RKO (cell line): ENCODE data around the gene MYRF.

Source experiments
- DNase-seq: peaks from one replicate; pipeline ENCODE4 v3.0.0-alpha.2; 2016; ENCODE audit warnings: low spot score

MYRF gene

DNA sequence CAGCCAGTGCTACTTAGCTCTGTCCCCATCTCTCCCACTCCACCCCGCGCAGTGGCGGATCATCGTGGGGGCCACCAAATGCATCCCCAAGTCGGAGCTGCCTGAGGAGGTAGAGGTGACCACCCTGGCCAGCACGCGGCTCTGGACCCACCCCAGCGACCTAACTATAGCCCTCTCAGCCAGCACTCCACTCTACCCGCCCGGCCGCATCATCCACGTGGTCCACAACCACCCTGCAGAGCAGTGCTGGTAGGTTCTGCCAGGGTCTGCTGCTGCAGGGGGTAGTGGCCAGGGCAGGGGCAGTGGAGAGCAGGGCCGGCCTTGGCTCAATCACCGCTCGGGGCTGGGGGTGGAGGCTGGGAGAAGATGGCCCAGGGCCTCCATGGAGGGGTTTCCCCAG is 13.0 kb upstream of the MYRF start:
- no peak for DNase-seq

DNA sequence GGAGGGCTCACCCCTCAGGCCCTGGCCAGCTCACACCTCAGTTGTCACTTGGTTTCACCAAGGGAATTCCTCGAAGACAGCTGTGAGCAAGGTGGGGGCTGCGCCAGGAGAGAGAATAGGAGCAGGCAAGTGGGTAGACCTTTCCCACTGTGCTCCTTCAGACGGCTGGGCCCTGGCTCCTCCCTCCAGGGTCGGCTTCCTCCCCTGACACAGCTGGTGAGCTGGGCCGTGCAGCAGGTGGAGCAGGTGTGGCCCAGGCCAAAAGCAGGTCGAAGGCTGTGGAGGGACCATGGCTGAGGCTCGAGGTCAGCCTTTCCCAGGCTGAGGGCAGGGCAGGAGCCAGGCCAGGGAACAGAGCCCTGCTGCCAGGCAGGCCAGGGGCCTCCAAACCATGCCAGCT is 12.5 kb upstream of the MYRF start:
- DNase-seq, result no peak

DNA sequence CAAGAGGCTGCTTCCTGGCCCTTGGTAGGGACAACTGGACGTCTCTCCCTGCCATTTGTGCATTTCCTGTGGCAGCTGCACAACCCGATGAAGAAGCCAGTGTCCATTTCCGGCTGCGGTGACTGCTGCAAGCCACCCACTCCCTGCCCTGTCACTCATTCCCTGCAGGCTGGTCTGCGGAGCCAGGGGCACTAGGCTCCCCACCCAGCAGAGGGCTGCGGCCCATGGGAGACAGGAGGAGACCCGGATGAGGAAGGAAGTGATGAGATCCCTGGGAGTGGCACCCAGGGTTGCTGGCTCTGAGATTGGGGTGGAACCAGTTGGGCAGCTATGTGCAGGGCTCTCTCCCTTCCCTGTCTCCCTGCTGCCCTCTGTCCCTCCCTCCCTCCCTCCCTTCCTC is 10.0 kb upstream of the MYRF start:
- DNase-seq, result no peak

DNA sequence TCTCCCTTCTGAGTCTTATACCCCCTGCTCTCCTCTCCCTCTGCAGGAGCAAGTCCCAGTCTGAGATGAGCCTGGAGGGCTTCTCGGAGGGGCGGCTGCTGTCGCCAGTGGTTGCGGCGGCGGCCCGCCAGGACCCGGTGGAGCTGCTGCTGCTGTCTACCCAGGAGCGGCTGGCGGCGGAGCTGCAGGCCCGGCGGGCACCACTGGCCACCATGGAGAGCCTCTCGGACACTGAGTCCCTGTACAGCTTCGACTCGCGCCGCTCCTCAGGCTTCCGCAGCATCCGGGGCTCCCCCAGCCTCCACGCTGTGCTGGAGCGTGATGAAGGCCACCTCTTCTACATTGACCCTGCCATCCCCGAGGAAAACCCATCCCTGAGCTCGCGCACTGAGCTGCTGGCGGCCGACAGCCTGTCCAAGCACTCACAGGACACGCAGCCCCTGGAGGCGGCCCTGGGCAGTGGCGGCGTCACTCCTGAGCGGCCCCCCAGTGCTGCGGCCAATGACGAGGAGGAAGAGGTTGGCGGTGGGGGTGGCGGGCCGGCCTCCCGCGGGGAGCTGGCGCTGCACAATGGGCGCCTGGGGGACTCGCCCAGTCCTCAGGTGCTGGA is 8.8 kb upstream of the MYRF start:
- no peak for DNase-seq

DNA sequence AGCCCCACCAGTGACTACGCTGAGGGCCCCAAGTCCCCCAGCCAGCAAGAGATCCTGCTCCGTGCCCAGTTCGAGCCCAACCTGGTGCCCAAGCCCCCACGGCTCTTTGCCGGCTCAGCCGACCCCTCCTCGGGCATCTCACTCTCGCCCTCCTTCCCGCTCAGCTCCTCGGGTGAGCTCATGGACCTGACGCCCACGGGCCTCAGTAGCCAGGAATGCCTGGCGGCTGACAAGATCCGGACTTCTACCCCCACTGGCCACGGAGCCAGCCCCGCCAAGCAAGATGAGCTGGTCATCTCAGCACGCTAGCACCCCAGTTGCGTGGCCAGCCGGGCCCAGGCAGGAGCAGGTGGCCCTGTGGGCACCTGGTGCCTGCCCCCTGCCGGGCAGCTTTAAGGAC is 8.3 kb upstream of the MYRF start:
- no peak for DNase-seq

DNA sequence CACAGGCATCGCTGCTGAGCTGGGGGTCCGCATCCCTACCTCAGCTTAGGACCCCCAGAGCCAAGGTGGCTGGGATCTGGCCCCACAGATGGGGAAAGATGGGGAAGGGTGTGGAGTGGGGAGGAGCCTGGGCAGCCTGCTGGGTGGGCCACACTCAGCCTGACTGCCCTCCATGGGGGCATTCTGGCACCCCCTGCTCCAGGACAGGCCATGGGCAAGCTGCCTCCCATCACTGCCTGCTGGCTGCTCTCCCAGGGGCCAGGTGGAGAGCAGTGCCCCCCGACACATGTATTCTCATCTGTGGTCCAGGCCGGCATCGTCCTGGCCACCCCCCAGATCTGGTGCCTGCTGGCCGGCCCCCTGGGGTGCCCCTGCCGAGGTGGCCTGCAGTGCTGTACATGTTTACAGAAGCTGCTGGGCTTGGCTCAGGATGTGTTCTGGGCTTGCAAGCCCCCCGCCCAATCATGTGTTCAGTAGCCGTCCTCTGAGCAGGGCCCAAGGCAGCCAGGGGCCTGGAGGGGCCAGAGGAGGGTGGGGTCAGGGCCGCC is 7.8 kb upstream of the MYRF start:
- DNase-seq, result no peak

DNA sequence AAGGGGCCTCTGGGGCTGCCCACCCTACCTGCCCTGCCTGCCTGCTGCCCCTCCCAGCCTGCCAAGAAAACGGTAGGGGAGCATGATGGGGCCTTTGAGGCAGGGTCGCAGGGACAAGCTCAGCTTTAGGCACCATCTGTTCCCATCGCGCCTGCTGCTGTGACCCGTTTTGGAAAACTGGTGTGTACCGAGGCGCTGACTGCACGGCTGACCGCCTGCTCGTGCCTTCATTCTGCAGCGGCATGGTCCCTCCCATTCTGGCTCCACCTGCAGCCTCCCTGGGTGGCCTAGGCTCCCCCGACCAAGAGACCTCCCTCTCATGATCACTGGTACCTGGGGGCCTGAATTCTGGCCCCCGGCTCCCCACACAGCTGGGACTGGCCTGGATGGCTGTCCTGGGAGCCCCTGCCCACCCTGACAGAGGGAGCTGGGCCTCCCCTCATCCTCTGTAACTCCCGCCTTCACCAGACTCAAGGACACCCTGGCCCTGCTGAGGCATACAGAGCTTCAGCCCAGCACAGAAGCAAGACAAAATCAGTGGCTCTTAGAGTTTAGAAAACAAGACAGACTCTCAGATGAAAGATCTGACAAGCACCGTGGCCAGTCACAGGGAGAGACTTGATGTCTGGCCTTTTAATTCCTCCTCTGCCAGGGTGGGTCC is 6.5 kb upstream of the MYRF start:
- DNase-seq, result no peak

DNA sequence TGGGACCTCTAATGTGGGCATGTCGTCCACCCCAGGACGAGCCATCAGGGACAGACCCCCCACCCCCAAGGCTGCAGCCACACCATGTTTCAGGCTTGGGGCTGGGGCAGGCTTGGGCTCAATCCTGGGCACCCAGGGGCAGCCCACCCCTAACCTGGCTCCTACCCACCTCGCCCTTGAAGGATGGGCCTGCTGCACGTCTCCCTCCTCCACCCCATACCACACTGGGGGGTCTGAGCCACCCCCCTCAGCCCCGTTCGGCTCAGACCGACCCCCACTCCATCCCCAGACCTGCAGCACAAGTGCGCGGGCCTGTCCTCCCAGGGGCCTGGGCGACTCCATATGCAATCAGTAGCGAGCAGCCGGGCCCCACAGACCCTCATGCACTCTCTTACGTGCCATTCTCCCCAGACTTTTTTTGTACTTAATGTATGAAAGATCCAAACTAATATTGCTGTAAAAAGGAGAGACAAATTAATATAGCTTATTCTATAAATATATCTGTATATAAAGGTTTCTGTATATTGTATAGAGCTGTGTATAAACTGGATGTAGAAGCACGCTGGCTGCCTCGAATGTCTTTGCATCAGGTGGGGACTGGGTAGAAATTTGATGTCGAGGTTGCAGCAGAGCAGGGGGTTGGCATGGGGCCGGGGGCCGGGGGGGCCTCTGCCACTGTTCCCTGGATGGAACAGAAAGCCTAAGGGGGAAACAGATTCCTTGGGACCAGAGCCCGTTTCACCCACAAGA is 5.8 kb upstream of the MYRF start:
- no peak for DNase-seq

DNA sequence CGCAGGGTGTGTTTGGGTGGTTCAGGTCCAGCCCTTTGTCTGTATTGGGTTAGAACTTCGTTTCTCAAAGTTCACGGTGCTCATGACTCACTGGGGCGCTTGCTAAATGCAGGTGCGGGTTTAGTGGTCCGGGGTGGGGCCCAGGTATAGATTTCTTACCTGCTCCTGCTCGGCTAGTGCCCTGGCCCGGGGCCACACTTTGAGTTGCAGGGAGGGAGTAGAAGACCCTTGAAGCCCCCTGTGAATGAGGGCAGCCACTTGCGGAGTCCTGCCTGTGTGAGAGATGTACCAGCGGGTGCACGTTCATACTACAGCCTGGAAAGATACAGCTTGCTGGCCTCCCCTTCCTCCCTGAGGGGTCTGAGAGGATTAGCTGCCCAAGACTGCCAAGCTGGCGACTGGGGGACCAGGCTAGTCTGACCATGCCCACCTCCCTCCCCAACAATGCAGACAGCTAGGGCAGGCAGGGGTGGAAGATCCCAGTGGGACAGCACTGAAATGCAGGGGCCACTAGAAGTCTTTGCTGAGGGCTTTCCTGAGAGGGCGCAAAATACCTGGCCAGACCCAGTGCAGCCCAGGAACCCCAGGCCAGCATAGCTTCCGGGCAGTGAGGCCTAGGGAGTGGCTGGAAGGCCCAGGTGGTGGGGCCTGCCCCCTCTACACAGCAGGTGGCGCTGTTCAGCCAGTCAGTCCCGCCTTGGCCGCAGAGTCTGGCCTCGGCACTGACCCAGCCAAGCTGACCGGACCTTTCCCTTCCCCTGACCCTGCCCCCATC is 5.1 kb upstream of the MYRF start:
- DNase-seq, result peak; percentile 64

DNA sequence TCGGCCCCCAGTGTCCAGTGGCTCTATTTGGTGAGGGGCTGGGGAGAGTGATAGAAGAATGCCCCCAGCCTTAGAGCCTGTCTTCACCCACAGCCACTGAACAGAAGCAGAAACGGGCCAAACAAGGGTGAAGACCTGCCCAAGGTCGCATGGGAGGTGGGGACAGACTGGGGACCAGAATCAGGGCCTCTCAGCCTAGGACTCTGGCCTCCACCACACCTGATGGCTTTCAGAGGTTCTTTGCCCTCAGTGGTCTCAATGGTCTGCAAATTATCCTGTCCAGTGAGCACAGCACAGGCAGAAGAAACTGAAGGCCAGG is 4.5 kb upstream of the MYRF start:
- no peak for DNase-seq

DNA sequence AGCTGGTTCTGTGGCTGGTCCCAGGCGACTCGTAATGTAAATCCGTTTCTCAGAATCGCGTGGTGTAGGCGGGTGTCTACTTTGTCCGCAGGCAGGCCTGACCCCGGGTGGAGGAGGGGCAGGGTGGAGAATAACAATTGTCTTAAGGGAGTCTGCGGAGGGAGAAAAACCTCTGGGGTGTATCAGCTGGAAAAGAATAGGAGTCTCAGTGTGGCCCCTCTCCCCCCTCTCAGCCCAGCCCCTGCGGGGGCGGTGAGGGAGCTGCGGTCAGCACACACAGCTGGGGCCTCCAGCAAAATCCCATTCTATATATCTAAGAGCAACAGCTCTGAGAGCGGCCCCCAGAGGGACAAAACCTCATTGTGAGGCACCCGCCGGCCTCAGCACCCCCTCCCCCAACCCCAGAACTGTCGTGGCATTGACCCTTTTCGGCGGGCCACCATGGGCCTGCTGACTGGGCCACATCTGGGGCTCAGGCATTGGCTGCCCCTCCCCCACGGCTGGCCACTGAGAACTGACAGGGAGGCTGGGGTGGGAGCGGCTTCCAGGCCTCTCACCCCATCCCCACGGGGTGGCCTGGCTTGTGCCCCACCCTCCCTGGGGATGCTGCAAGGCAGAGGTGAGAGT is 2.7 kb upstream of the MYRF start:
- DNase-seq, result no peak

DNA sequence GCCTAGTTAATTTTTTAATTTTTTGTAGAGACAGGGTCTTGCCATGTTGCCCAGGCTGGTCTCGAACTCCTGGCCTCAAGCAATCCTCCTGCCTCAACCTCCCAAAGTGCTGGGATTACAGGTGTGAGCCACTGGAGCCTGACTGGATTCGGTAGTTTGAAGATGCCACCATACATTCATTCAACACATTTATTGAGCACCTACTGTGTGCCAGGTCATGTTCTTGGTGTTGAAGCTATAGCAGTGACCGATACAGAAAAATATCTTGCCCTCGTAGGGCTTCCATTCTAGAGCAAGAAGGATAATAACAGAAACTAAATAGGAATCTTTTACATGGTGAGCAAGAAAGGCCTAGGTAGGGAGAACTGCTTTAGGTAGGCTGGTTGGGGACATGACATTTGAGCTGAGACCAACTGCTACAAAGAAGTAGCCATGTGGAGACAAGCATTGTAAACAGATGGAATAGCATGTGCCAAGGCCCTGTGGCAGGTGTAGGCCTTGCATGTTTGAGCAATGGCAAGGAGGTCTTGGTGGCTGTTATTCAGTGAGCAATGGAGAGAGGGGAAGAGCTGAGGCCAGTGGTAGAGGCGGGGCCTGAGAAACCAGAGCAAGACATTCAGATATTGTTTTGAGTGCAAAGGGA is 1.7 kb upstream of the MYRF start:
- DNase-seq, result no peak

DNA sequence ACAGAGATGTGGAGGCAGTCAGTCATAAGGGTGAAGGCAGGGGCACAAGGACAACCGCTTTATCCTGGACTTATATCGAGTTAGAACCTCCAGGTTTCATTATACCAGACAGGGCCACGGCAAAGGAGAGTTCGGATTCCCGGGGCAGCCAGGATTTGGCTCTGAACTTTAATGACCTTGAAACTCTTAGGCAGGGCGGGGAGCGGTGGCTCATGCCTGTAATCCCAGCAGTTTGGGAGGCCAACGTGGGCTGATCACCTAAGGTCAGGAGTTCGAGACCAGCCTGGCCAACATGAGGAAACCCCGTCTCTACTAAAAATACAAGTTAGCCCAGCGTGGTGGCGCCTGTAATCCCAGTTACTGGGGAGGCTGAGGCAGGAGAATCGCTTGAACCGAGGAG is 1.1 kb upstream of the MYRF start:
- DNase-seq, result no peak

DNA sequence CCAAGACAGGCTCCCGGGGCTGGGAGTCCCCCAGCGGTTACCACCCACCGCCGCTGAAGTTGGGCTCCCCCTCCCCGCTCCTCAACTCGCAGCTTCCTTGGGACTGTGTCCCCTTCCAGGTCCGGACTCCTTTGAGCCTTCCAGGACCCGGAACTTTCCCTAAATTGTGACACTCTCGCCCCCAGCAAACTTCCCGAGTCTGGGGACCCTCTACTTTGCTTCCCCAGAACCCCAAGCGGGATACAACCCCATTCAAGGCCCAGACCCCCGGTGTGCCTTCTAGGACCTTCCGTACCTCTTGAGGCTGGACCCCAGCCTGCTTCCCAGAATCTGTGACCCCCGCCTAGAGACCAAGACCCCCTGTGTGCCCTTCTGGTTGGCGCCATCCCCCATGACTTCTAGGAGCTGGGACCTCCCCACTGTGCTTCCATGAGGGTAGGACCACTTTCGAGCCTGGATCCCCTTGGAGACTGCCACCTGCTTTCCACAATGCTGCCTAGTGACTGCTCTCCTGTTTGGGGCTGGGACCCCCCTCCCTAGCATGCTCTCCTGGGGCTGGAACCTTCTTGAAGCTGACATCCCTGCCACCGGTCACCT is 587 bp downstream of the MYRF start:
- DNase-seq, result no peak

DNA sequence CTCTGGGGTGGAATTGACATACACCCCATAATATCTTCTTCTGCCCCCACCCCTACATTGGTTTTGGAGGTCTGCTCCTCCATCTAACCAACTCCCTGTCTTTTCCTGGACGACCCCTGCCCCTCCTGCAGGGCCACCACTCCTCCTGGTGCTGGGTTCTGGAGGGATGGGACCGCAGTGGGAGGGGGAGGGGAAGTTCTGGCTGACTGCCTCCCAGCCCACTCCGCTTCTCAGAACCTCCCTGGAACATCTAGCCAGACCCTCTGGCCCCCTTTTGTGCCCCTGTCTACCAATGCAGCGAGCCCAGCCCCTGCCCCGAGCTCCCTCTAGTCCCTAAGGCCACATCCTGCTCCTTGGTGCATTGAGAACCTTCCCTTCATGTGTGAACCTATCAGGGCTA is 1.2 kb downstream of the MYRF start:
- DNase-seq, result no peak

DNA sequence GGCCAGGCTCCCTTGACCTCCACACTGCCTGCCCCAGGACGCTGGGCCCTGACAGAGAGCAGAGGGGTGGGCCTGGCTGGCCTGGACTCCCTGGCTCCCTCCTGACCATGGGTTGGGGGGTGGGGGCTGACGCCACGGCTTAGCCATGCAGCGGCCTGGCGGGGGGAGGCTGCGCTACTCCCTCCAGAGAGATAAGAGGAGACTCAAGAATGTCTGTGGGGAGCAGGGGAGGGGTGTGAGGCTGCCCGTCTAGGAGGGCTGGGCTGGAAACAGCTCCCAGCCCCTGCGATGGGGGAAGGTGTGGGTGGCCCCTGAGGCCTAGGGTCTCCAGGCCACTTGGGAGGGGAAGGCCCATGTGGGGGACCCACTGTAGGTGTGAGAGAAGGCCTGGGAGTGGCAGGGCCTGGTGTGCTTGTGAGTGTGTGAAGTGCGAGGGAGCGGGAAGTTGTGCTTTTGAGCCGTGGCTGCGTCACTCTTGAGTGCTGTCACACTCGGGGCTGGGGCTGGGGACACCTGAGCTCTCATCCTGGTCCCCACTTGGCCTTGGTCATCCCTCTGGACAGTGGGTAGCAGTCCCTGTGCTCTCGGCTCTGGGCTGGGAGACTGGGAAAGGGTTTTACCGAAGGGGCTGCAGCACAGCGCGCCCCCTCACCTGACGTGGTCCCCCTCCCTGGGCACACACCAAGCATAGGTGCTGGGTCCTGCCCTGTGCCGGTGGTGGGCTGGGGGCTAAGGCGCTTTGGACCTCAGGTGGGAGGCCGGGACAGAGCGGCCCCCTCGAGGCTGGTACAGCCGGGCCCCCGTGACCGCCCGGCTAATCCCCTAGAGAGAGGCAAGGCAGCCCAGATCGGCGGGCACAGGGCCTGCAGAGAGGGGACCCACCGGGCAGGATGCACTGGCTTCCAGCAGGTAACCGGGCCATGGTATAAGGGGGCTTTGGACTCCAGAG is 2.4 kb downstream of the MYRF start:
- DNase-seq, result no peak

DNA sequence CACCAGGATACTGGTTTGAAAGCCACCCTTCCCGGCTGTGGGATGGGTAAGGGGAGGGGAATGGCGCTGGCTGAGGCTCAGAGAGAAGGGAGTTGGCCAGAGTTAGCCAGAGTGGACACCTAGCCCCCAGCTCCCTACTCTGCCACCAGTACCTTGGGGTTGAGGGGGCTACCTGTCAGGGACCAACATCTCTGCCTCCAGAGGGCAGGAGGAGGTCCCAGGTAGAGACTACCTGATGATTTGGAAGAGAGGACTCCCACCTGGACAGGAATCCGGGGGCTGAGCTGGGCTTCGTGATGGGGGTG is 3.7 kb downstream of the MYRF start:
- DNase-seq, result no peak

DNA sequence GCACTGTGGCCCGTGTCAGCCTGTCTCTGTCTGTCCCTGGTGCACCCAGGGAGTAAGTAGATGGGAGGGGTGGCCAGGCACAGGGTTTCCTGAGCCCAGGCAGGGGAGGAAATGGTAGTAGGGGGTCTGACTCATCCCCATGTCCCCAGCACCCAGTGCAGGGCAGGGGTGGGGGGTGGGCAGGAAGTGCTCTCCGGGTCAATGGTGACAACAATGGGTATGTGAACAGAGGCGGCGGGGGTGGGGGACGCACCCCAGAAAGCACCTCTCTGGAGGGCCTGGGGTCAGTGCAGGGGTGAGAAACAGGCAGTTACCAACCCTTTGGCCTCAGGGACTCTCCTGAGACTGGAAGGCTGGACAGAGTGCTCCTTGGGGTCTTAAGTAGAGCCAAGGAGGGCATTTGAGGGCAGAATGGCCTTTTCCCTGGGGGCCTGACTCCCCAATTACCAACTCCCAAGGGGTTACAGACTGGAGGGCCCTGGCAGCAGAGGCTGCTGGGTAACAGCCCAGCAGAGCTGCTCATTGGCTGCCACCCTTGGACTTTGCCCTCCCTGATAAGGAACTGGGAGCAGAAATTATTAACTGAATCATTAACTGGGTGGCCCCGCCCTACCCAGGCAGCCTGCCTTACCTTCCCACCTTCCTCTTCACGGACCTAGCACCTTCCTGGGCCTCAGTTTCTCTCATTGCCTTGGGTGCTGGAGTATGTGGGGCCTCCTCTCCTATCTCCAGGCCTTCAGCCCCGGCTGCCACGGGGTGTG is 4.2 kb downstream of the MYRF start:
- peak; percentile 16 for DNase-seq

DNA sequence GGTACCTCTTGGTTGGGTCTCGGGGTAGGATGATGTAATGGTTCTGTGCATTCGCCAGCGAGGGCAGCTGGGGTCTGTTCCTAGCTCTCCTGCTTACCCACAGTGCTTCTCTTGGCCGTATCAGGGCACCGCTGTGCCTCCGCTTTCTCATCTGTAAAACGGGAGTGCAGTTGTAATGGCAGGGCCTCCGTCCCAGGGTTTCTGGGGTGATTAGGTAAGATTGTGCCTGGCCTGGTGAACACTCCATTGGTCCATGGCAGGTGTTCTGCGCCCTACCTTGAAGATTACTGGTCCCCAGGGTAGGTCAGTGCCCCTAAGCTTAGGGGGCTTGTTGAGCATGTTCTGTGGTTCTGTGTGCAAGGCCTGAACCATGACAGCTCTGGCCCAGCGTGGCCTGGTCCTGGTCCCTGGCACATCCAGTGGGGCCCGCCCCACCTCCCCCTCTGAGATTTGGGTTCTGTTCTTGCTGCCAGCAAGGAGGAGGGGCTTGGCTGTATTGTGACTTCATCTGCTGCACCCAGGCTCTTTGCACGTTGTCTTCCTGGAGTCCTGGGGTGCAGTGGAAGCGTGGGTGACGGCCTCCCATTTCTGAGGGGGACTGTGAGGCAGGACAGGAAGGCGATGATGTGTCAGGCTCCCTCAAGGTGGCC is 4.9 kb downstream of the MYRF start:
- no peak for DNase-seq
